ENCODE results near the gene CD69.

- TF ChIP-seq, protein P1, sequence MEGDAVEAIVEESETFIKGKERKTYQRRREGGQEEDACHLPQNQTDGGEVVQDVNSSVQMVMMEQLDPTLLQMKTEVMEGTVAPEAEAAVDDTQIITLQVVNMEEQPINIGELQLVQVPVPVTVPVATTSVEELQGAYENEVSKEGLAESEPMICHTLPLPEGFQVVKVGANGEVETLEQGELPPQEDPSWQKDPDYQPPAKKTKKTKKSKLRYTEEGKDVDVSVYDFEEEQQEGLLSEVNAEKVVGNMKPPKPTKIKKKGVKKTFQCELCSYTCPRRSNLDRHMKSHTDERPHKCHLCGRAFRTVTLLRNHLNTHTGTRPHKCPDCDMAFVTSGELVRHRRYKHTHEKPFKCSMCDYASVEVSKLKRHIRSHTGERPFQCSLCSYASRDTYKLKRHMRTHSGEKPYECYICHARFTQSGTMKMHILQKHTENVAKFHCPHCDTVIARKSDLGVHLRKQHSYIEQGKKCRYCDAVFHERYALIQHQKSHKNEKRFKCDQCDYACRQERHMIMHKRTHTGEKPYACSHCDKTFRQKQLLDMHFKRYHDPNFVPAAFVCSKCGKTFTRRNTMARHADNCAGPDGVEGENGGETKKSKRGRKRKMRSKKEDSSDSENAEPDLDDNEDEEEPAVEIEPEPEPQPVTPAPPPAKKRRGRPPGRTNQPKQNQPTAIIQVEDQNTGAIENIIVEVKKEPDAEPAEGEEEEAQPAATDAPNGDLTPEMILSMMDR (conservative IDR thresholded peaks at IDR 0.05): no peak
- TF ChIP-seq EZH2 (IDR thresholded peaks at IDR 0.05; ENCODE audit: low read depth): no peak
Observed at GRCh38 chr12:9731797-9732196, 28.9 kb downstream of the CD69 start.
